NCI-H1092 treated with DMSO at 0.1 percent for 48 hours (cell line): Measurements from ENCODE around the gene CDKN2D.
"Not testable (repeated sequence)": the region's sequence is repeated elsewhere in the genome, so short reads cannot be mapped to it uniquely, and the experiment has no call there.

Experiments used
- DNase-seq: peaks from one replicate; lab custom pipeline; 2025; lab: John Stamatoyannopoulos, UW

The CDKN2D gene

DNA sequence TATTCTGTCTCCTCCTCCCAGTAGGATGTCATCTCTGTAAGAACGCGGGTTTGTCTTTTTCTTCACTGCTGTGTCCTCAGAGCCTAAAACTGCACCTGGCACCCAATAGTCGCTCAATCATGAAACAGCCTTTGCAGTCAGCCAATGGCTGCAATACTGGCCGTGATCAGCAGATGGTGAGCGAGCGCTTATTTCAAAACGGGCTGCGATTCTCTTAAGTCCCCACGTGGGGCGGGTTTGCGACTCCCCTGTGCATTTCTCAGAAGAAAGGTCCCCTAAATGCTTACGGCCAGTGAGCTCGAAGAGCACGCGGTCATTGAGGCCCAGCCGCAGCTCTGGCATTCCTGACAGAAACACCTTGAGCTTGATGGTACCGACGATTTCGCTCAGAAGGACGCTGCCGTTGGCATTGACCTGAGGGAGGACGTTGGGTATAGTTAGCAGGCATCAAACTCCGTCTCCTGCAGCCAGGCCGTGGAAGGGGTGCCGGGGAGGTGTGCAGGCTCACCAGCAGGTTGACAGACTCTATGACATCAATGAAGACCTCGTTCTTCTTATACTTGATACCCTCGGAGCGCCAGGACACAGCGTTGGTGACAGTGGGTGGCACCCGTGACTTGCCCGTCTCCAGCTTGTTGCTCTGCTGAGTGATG, 12.3 kb upstream of the CDKN2D start:
- DNase-seq = peak; percentile 84

DNA sequence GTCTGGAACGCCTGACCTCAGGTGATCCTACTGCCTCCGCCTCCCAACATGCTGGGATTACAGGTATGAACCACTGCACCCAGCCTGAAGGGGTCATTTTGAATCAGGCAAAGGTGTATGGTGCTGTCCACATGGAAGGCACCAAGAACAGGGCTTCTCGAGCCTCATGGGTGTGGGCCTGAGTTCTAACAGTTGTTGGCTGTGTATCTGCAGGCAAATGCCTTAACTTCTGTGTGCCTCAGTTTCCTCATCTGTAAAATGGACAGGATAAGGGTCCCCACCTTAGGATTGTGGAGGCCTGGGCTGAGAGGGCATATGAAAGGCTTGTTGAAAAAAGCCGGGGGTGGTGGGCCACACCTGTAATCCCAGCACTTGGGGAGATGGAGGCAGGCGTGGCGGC, 9.2 kb upstream of the CDKN2D start:
- no peak for DNase-seq

DNA sequence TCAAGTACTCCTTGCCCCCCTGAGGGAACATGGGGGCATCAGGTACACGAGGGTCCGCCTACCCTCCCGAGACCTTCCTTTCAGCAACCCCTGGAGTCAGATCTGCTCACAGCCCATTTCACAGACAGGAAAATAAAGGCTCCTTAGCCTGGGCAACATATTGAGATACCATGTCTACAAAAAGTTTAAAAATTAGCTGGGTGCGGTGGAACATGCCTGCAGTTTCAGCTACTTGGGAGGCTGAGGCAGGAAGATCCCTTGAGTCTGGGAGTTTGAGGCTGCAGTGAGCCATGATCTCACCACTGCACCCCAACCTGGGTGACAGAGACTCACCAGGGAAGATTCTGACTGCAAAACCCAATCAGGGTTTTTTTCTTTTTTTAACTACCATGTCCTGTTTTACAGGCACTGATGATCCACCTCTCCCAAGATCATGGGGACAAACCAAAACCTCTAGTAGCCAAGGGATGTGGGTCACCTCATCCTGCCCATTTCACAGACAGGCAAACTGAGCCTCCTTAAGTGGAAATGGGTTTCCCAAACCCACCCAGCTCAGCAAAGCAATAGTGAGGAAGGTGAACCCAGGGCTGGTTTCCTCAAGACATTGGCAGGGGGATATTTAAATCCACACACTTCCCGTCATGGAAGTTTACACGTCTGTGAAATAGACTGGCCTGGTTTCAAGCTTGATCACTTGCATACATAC, 6.4 kb upstream of the CDKN2D start:
- DNase-seq = no peak

DNA sequence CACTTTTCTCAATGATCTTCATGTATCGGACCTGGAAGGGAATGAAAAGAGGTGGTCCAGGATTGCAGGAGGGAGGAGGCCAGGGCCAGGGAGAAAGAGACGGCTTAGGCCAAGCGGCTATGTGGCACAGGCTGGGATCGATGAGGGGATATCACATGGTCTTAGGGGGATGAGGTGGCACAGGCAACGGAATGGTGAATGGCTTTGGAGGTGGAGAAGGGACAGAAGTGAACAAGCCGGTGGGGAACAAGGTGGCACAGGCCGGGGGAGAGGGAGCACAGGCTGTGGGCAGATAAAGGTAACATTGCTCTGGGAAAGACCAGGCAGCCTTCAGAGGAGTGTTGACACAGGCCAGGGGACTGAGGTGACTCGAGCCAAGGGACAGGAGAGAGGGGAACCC, 5.7 kb upstream of the CDKN2D start:
- DNase-seq = no peak

DNA sequence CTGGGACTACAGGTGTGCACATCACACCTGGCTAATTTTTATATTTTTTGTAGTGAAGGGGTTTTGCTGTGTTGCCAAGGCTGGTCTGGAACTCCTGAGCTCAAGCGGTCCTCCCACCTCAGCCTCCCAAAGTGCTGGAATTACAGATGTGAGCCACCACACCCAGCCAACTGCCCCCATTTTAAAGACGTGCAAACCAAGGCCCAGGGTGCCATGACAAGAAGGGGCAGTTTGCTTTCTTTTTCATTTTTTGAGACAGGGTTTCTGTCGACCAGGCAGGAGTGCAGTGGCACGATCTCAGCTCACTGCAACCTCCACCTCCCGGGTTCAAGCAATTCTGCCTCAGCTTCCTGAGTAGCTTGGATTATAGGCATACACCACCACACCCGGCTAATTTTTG, 5.0 kb upstream of the CDKN2D start:
- DNase-seq = not testable (repeated sequence)

DNA sequence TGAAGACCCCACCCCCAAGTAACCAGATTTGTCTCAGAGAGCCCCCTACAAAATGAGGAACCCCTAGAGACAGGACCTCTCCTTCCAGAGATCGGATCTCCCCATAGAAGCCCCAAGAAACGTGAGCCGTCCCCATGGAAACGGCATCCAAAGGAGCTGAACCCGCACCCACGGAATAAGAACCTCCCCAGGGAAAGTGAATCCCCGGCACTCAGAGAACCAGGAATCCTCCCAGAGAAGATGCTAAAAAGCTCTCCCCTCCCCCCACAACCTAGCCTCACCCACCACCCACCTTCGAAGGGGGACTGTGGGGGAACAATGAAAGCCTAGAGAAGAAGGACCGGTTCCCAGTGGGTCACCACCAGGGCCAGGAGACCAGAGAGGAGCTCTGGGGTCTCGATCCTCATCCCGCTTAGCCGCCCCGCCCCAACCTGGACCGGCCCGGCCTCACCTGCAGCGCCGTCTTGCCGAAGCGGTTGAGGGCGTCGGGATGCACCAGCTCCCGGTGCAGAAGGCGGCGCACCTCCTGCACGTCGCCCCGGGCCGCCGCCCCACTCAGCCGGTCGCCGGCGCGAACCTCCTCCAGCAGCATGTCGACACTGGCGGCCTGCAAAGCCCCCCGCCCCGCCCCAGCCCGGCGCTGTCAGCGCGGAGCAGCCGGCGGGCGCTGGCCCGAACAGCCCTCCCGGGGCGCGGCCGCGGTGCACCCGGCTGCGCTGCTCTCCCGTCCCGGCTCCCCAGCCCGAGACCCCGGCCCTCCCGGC, 535 bp downstream of the CDKN2D start:
- no peak for DNase-seq

DNA sequence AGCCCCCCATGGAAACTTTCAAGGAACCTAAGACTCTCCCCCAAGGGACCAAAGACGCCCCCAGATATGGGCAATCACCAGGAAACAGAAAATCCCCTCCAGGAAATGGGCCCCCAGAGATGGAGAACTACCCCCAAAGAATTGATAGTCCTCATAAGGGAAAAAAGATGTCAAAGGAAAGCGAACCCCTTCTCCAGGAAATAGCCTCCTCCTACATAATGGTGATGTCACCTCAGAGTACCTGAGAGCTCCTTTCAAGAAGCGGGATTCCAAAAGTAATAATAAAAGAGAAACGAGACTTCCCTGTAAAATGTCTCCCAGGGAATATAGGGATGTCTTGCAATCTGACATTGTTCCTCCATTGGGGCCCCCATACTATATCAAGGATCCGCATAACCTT, 1.1 kb downstream of the CDKN2D start:
- no peak for DNase-seq

DNA sequence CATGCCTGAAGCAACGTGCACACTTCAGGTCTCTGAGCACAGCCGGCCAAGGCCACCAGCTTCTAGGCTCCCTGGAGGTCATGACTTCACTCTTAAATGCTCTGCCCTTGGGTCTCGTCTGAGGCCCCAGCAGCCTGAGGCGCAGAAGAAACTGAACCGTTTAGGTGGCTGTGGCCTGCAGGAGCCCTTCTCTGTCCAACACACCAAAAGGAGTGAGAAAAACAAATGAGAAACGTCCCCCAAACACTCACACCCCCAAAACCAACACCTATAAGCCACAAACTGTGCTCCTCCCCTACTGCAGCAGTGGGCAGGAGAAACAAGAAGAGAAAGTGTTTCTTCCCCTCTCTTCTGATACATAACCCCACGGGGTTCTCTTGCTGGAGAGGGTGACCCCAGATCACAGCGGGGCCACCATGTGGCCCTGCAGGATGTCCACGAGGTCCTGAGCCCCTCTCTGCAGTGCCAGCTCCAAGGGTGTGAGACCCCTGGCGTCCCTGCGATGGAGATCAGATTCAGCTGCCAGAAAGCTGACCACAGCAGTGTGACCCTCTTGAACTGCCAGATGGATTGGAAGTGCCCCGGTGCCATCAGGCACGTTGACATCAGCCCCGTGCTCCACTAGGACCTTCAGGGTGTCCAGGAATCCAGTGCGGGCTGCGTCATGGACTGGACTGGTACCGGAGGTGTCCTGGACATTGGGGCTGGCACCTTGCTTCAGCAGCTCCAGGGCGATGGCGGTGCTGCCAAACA, 1.9 kb downstream of the CDKN2D start:
- no peak for DNase-seq

DNA sequence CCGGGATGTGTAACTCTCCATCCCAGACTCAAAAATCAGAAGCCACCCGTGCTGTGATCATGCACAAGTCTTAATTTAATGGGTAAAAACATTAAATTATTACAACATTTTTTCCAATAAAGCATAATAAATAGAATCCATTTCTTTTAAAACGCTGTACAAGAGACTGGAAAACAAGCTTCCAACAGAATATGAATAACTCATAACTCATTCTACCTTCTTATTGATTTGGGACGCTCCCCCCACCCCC, 2.4 kb downstream of the CDKN2D start:
- DNase-seq = no peak

DNA sequence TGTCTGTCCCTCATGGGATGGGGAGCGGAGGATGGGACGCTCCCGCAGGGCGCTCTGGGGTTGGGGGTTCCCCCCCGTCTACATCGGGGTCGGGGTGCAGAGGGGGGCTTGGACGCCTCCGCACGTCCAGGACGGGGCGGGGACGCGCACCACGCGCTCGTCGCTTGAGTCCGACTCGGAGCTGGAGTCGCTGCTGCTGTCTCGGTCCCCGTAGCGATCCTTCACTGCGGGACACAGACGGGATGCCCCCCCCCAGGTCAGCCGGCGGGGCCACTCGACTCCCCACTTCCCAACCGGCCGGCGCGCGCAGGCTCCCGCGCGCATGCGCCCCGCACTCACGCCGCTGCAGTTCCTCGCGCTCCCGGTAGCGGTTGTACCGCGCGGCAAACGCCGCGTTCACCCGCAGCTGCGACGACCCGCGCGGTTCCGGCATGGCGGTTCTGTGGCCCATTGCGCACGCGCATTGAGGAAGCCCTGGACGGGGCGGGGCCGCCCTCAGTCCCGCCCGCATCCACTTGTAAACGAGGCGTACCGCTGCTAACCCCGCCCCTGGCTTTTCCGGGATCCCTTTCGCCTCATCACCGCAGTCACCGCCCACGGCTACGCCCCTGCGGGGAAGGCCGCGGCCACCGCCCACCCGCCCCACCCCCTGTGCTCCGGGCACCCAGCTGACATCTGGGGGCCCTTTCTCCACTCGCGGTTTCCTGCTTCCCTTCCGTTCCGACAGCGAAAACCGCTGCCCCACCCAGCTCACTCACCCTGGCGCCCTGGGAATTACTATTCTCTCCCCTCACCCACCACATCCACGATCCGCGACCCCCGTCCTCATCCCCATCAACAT, 3.0 kb downstream of the CDKN2D start, which contains the start of gene KRI1:
Gene KRI1, minus strand, starts transcription at position 444 of the 841 bp plus-strand sequence. Its CDS starts 11 bp downstream, at position 433.
- DNase-seq = peak; percentile 96

DNA sequence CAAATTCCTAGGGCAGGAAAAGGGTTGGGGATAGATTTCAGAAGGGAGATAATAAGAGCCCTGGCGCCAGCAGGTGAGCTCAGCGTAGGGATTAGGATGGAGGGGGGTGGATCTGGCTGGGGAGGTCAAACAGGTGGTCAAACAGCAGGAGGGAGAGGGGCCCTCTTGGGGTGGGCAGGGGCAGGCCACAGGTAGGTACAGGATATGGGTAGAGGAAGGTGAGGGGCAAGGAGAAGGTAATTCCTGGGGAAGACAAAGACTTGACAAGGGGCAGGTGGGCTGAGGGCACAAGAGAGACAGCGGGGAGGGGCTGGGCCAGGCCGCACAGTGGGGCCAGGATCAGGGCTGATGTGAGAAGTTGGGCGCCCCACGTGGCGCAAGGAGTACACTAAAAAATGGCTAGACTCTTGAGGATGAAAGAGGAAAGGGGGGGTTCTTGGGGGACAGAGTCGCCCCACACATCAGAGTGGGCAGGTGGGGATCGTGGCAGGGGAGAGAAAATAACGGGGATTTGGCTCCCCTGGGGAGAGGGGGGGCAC, 3.7 kb downstream of the CDKN2D start:
- peak; percentile 30 for DNase-seq

DNA sequence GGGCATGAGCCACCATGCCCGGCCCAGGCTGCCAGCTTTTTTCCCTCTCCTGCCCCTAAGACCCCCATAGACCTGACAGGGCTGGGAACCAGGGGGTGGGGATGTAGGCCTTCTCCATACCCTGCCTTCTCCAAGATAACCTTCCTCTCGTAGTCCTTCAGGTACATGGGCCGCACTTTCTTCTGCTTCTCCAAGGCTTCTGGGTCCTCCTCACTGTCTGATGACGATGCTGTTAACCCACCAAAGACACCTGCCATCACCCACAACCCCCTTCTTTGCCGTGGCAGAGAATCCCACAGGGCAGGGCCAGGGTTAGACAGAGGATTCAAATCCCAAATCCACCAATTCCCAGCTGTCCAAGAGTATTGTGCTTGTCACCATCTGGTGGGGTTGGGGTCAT, 6.2 kb downstream of the CDKN2D start:
- no peak for DNase-seq

DNA sequence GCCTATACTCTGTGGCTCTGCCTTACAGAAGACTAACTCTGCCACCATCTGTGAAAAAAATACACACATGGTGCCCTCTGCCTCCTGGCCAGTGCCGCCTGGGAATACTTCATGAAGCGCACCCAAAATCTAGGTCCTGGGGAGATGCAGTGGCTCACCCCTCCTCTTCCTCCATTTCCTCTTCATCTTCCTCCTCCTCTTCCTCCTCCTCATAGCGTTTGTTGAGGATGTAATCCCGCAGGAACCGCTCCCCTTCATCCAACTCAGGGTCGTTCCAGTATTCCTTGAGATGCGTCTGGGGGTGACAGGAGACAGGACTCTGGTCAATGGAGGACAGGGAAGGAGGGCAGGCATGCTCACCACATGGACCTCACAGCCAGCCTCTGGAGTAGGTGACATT, 8.6 kb downstream of the CDKN2D start:
- no peak for DNase-seq

DNA sequence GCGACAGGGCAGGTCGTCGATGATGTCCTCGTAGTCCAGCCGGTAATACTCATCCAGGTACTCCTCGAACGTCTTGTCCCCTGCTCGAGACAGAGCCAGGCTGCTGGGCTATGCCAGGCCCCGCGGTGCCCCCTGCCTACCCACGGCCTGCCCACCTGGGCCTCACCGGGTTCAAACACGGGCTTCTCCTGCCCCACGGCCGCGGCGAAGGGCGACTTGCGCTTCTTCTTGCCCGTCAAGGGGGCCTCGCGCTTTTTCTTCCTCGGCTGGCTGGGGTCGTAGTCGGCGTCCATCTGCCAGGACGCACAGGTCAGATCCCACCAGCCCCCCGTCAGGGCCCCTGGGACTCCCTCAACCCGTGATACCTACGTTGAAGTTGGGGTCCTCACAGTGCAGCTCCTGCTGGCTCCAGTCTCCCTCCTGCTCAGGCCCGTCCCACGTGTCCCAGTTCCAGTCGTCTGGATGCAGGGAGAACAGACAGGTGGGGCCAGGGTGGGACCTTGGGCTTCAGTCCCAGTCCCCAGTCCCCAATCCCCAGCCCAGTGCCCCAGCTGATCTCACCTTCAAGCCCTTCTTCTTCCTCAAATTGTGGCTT, 11.1 kb downstream of the CDKN2D start:
- DNase-seq = no peak

DNA sequence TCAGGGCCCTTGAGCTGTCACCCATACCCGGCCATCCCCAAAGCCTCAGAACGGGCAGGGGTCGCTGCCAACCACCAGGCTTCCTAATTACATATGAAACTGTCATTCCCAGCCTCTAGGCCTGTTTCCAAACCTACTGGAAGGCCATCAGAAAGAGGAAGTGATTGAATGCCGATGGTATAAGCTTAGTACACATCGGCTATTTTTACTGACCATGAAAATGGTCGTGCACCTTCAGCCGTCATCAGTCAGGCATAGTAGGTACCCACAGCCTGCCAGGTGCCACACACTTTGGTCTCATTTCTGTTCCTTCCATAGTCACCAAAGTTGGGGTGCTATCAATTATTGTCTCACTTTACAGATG, 13.2 kb downstream of the CDKN2D start:
- no peak for DNase-seq

DNA sequence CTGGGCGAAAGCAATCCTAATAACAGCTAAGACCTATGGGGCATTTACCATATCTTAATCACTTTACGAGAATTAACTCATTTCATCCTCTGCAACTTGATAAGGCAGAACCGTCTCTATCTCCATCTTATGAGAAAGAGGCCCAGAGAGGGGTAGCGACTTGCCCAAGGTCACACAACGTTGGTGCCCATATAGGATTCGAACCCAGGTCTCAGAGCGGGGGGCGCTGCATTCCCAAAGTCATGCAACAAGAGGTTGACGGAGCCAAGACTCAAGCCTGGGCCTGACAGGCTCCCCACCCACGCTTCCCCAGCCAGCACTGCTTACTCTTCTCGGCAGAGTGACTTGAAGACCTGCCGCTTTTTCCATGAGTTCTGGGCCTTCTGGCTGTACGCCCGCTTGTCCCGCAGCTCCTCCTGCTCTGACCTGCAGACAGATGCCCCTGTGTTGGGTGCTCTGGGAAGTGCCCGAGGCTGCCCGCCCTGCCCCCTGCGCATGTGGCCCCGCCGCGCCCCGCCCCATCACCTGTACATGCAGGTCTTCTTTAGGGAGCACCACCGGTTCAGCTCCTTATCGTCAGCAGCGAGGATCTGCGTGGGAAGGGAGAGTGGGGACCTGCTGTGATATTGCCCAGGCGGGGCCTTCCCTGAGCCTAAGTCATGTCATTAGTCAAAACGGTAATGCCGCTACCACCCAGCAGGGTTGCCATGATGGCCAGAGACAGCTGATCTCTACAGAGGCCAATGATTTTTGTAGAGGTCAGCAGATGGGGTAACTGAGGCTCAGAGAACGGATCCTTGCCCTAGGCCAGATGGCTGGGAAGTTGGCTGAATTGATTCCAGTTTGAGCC, 13.8 kb downstream of the CDKN2D start:
- DNase-seq = no peak

DNA sequence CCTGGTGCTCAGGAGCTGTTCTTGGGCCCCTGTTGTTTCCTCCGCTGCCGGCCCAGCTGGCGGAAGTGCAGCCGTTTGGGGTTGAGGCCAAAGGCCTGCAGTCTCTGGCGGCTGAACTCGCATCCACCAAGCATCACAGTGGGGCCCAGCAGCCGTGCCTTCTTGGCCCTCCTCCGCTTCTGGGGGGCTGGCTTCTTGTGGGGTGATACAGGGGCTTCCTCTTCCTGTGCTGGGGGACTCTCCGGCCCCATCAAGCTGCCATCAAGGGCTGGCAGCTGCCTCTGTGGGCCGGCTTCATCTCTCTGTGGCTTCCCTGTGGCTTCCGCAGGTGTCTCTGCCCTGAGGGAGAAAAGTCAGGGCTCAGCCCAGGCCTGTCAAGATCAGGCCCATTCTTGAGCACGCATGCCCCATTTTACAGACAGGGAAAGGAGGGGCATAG, 14.8 kb downstream of the CDKN2D start:
- no peak for DNase-seq

DNA sequence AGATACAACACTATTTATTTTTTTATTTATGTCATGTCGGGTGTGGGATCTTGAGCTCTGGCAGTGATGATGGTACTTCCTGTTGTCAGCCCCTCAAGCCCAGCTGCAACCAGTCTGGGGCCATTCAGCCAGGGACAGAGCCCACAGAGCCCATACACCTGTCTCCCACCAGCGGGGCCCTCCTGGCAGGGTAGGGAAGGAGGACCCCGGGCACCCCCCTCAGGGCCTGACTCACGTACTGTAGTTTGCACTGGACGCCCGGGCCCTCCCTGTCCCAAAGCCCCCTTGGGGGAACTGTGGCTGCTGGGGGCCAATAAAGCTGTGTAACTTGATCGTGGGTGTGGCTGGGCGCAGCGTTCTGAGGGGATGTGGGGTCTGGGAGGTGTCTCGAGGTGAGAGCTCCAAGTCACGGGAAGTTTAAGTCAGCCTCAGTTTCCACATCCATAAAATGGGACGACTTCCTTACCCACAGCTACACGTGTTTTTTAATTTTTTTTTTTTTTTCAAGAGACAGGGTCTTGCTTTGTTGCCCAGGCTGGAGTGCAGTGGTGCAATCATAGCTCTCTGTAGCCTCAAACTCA, 15.6 kb downstream of the CDKN2D start:
- DNase-seq = no peak

DNA sequence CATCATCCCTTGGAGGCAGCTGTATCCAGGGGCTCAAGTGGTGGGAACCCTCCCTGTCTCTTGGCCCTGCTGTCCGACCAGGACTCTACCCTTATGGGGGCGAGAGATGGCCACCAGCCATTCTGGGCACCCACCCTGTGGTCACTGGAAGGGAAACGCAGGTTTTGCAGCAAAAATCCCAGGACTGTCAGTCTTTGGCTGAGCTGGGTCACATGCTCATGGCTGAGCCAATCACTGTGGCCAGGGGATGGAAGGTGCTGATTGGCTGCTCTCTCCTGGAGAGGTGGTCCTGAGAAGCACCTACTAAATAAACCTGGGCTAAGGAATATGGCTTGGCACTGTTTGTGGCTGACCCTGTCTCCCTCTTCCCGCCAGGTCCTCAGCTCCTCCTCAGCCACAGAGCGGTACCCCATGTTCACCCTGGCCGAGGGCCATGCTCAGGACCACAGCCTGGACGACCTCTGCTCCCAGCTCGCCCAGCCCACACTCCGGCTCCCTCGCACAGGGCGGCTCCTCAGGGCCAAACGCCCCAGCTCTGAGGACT, 16.2 kb downstream of the CDKN2D start:
- DNase-seq = no peak
